IMR-90 (cell line): ENCODE results near the gene GPR176. TPM values are rescaled to one million over a fixed set of nuclear protein-coding genes. Genes with fewer than 3 reads are reported as not detected.

ENCODE experiments used
- ATAC-seq: fragments of 200-7000 bp; cut with Tn5 transposase; 2 replicates; pipeline ENCODE4 v1.9.1; 2020; ENCODE audit warnings: low read depth, mild to moderate bottlenecking, moderate library complexity
- BruUV-seq: library from RNA; stranded (reverse); fragments of 400-500 nt; replicated peaks from 2 replicates; lab custom pipeline; 2021; lab: Mats Ljungman, UMichigan
- CTCF ChIA-PET: fragments of 300-600 bp; formaldehyde crosslinking; extraction: SDS; loops from one replicate; lab custom pipeline; 2021; ENCODE audit warnings: antibody characterized with exemption; lab: Yijun Ruan, JAX
- POLR2A ChIA-PET: fragments of 300-600 bp; sonication (Branson Sonifier 250); formaldehyde crosslinking; loops from one replicate; lab custom pipeline; 2022; ENCODE audit warnings: antibody characterized with exemption; ENCODE audit not compliant: unreplicated experiment; lab: Charles Lee
- DNase-seq: peaks from one replicate; pipeline ENCODE4 v3.0.0; 2013
- H2AFZ ChIP-seq: replicated peaks from 2 replicates; pipeline ENCODE3; 2013; ENCODE audit warnings: low read length, mild to moderate bottlenecking; ENCODE audit not compliant: poor library complexity
- H2AK5ac ChIP-seq: 2 replicates; pipeline ENCODE4 v1.6.1; 2013; ENCODE audit warnings: low read depth, low read length, inconsistent platforms
- H2AK9ac ChIP-seq: replicated peaks from 2 replicates; pipeline ENCODE3; 2013; ENCODE audit warnings: mild to moderate bottlenecking, low read depth, low read length, moderate library complexity; ENCODE audit not compliant: poor library complexity
- H2BK120ac ChIP-seq: 2 replicates; pipeline ENCODE4 v1.6.1; 2013; ENCODE audit warnings: low read depth, low read length, inconsistent platforms
- H2BK15ac ChIP-seq: 3 replicates; pipeline ENCODE4 v1.6.1; 2013; ENCODE audit warnings: low read depth, low read length, inconsistent platforms
- H2BK20ac ChIP-seq: 2 replicates; pipeline ENCODE4 v1.6.1; 2013; ENCODE audit warnings: low read depth, mild to moderate bottlenecking, inconsistent platforms, low read length, moderate library complexity
- H2BK5ac ChIP-seq: 2 replicates; pipeline ENCODE4 v1.6.1; 2013; ENCODE audit warnings: mild to moderate bottlenecking, low read depth, low read length, inconsistent platforms; ENCODE audit not compliant: poor library complexity, severe bottlenecking
- H3K14ac ChIP-seq: replicated peaks from 2 replicates; pipeline ENCODE4 v1.6.1; 2013; ENCODE audit warnings: low read depth, low read length, inconsistent platforms
- H3K18ac ChIP-seq: 2 replicates; pipeline ENCODE4 v1.6.1; 2013; ENCODE audit warnings: low read depth, low read length, control low read depth
- H3K23ac ChIP-seq: 2 replicates; pipeline ENCODE4 v1.6.1; 2013; ENCODE audit warnings: low read depth, low read length, inconsistent platforms
- H3K27ac ChIP-seq: 2 replicates; pipeline ENCODE4 v1.5.1; 2013; ENCODE audit warnings: mild to moderate bottlenecking, control low read depth, low read length; ENCODE audit not compliant: insufficient read depth
- H3K27me3 ChIP-seq: 2 replicates; pipeline ENCODE4 v1.6.1; 2013; ENCODE audit warnings: low read length; ENCODE audit not compliant: control insufficient read depth, insufficient read depth
- H3K36me3 ChIP-seq: 2 replicates; pipeline ENCODE4 v1.6.1; 2013; ENCODE audit warnings: low read length, mixed read lengths; ENCODE audit not compliant: control insufficient read depth, insufficient read depth
- H3K4ac ChIP-seq: 2 replicates; pipeline ENCODE4 v1.6.1; 2013; ENCODE audit warnings: low read depth, low read length, inconsistent platforms
- H3K4me1 ChIP-seq: 2 replicates; pipeline ENCODE4 v1.6.1; 2013; ENCODE audit warnings: low read length, mixed read lengths; ENCODE audit not compliant: control insufficient read depth, insufficient read depth
- H3K4me2 ChIP-seq: 2 replicates; pipeline ENCODE4 v1.6.1; 2013; ENCODE audit warnings: low read depth, mild to moderate bottlenecking, control low read depth, low read length, moderate library complexity
- H3K4me3 ChIP-seq: 2 replicates; pipeline ENCODE4 v1.5.1; 2013; ENCODE audit warnings: low read depth, mild to moderate bottlenecking, control low read depth, low read length, moderate library complexity; ENCODE audit not compliant: insufficient read depth
- H3K56ac ChIP-seq: 2 replicates; pipeline ENCODE4 v1.6.1; 2013; ENCODE audit warnings: low read length, inconsistent platforms; ENCODE audit not compliant: insufficient read depth; ENCODE audit errors: extremely low read depth
- H3K79me1 ChIP-seq, 2 experiments: 2 replicates each; pipeline ENCODE4 v1.6.1; 2013; ENCODE audit warnings: low read length in 2 of 2, inconsistent platforms in 1 of 2, low read depth in 1 of 2
- H3K9ac ChIP-seq: 2 replicates; pipeline ENCODE4 v1.6.1; 2013; ENCODE audit warnings: low read depth, low read length, control low read depth
- H3K9me1 ChIP-seq: 2 replicates; pipeline ENCODE4 v1.6.1; 2013; ENCODE audit warnings: low read length, inconsistent platforms; ENCODE audit not compliant: insufficient read depth
- H3K9me3 ChIP-seq: 2 replicates; pipeline ENCODE4 v1.6.1; 2013; ENCODE audit warnings: low read length; ENCODE audit not compliant: control insufficient read depth, insufficient read depth
- H4K20me1 ChIP-seq: 2 replicates; pipeline ENCODE4 v1.6.1; 2013; ENCODE audit warnings: low read length, inconsistent platforms; ENCODE audit not compliant: insufficient read depth
- H4K5ac ChIP-seq: 2 replicates; pipeline ENCODE4 v1.6.1; 2013; ENCODE audit warnings: mild to moderate bottlenecking, low read depth, low read length, control low read depth
- H4K8ac ChIP-seq, 2 experiments: 2 replicates each; pipeline ENCODE4 v1.6.1; 2013; ENCODE audit warnings: low read depth in 2 of 2, low read length in 2 of 2, control low read depth in 1 of 2, inconsistent platforms in 1 of 2
- H4K91ac ChIP-seq: 2 replicates; pipeline ENCODE4 v1.6.1; 2013; ENCODE audit warnings: low read depth, low read length, inconsistent platforms; ENCODE audit not compliant: insufficient read depth
- CEBPB ChIP-seq: IDR thresholded peaks from 2 replicates; pipeline ENCODE4 v1.6.1; 2012; ENCODE audit warnings: low read depth, low read length, improper control_type of control experiment
- CHD1 ChIP-seq: IDR thresholded peaks from 2 replicates; pipeline ENCODE4 v1.6.1; 2012; ENCODE audit warnings: low read depth, low read length, improper control_type of control experiment
- FOS ChIP-seq: fragments of 150-350 bp; IDR thresholded peaks from 2 replicates; pipeline ENCODE4 v1.6.1; 2016; ENCODE audit warnings: low read depth, low read length
- MAFK ChIP-seq: IDR thresholded peaks from 2 replicates; pipeline ENCODE4 v1.6.1; 2012; ENCODE audit warnings: low read depth, low read length, improper control_type of control experiment
- MAZ ChIP-seq: IDR thresholded peaks from 2 replicates; pipeline ENCODE4 v1.6.1; 2012; ENCODE audit warnings: low read depth, mild to moderate bottlenecking, low read length, improper control_type of control experiment, moderate library complexity, borderline replicate concordance
- MXI1 ChIP-seq: IDR thresholded peaks from 2 replicates; pipeline ENCODE4 v1.6.1; 2012; ENCODE audit warnings: low read depth, mild to moderate bottlenecking, low read length, moderate library complexity, borderline replicate concordance
- NFE2L2 ChIP-seq: fragments of 150-350 bp; IDR thresholded peaks from 2 replicates; pipeline ENCODE4 v1.6.1; 2016; ENCODE audit warnings: low read depth, mild to moderate bottlenecking, low read length
- POLR2A ChIP-seq: IDR thresholded peaks from 2 replicates; pipeline ENCODE4 v1.6.1; 2012; ENCODE audit warnings: mild to moderate bottlenecking, low read depth, low read length
- RAD21 ChIP-seq: IDR thresholded peaks from 2 replicates; pipeline ENCODE4 v1.6.1; 2012; ENCODE audit warnings: low read length, improper control_type of control experiment
- RCOR1 ChIP-seq: IDR thresholded peaks from 2 replicates; pipeline ENCODE4 v1.6.1; 2012; ENCODE audit warnings: mild to moderate bottlenecking, low read length, improper control_type of control experiment; ENCODE audit not compliant: insufficient replicate concordance
- RFX5 ChIP-seq: IDR thresholded peaks from 2 replicates; pipeline ENCODE4 v1.8.0; 2012; ENCODE audit warnings: low read depth, mild to moderate bottlenecking, low read length, moderate library complexity
- SMC3 ChIP-seq: fragments of 150-350 bp; IDR thresholded peaks from 2 replicates; pipeline ENCODE4 v1.6.1; 2016; ENCODE audit warnings: low read depth, mild to moderate bottlenecking, antibody characterized with exemption, low read length, moderate library complexity
- WGBS, 2 experiments: methylation state at CpG; one replicate each; pipeline versions ENCODE4 v1.1.5 to v1.1.7; 2013; ENCODE audit warnings: missing lambda C conversion rate in 2 of 2; ENCODE audit not compliant: insufficient read length in 1 of 2; ENCODE audit errors: extremely low coverage in 2 of 2; 5-methylcytosine and 5-hydroxymethylcytosine counted together
- dilution Hi-C: fragments of 300-500 bp; cut with HindIII; formaldehyde crosslinking; loops from one replicate; pipeline ENCODE4 v1.14.3; 2018; ENCODE audit warnings: low sequenced_read_pairs; ENCODE audit not compliant: unreplicated experiment
- in situ Hi-C: fragments of 300-500 bp; cut with MboI; formaldehyde crosslinking; loops from 3 replicates; pipeline ENCODE4 v1.14.3; 2019; ENCODE audit warnings: low sequenced_read_pairs, inconsistent platforms, mixed read lengths
- intact Hi-C: fragments of 100-400 bp; cut with micrococcal nuclease; formaldehyde crosslinking; loops from 2 replicates; pipeline ENCODE4 v1.10.0; 2022
- polyA plus RNA-seq, 3 experiments: library from polyadenylated mRNA; depleted of rRNA; stranded (reverse); fragments of >200 nt; gene quantifications; 2 replicates each; pipeline ENCODE4 v1.2.3, GENCODE V29; 2012; ENCODE audit warnings: low replicate concordance in 1 of 3
- total RNA-seq: library from RNA; depleted of rRNA; stranded (reverse); fragments of >200 nt; gene quantifications from 2 replicates; pipeline ENCODE4 v1.2.3, GENCODE V29; 2012
- TF ChIP-seq, protein P1 (sequence below): conservative IDR thresholded peaks from 2 replicates; pipeline ENCODE4 v1.5.1; 2012; ENCODE audit warnings: mild to moderate bottlenecking, low read depth, low read length, improper control_type of control experiment
- TF ChIP-seq, protein P2 (sequence below): fragments of 150-350 bp; IDR thresholded peaks from 2 replicates; pipeline ENCODE4 v1.6.1; 2017; ENCODE audit warnings: mild to moderate bottlenecking, antibody characterized with exemption, low read length, low read depth
- TF ChIP-seq, protein P3 (sequence below): fragments of 150-350 bp; IDR thresholded peaks from 2 replicates; pipeline ENCODE4 v1.6.1; 2016; ENCODE audit warnings: low read depth, mild to moderate bottlenecking, low read length, moderate library complexity, borderline replicate concordance

GPR176 gene
- total and polyA plus RNA-seq, 2 of the 4 experiments (the other 2 are of a cell fraction), result 114 to 246 TPM

DNA sequence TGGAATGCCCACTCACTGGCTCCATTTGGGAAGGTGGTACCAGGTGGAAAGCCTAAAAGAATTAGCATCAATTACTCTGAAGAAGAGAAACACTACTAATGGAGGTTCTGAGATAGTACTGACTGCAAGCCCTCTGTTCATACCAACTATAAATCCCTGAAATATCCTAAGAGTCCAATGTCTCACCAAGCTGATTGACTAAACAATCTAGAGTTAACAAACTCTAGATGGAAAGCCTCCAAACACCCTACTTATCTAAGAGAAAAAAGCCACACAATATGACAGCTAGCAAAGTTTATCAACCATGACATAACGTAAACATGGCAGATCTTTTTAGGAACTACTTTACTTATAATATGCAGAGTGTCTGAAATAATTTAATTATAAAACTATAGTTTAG is 59.2 kb downstream of the GPR176 start:
- Histone ChIP-seq H3K23ac (no peak overlapping the region), H3K4me2 (peak overlapping the region; percentile 43; the same call in 1 of the 2 replicates), H2BK20ac (no peak overlapping the region), H2BK5ac (peak overlapping the region; percentile 21), H4K5ac (peak overlapping the region; percentile 47; the same call in 1 of the 2 replicates), H2BK120ac (no peak overlapping the region), H3K4me1 (peaks cover 10% of the 10 kb centered on the region), H2AFZ (no peak overlapping the region), H3K9me1 (peaks cover 7% of the 10 kb centered on the region), H3K18ac (peak overlapping the region; percentile 13; the same call in 1 of the 2 replicates), H3K9ac (no peak overlapping the region), H3K27ac (peak overlapping the region; percentile 39; the same call in 1 of the 2 replicates), H3K14ac (no peak overlapping the region), H2AK9ac (no peak overlapping the region), H2BK15ac (no peak overlapping the region), H3K36me3 (0 out of 2 replicates have a peak, but pooled peaks cover 1% of the 10 kb centered on the region), H4K91ac (no peak overlapping the region), H3K9me3 (no peaks in the 10 kb centered on the region), H3K56ac (no peak overlapping the region), H3K79me1 (peaks cover 21 to 71% of the 10 kb centered on the region in 2 experiments), H3K4ac (no peak overlapping the region), H4K8ac (no peak overlapping the region), H3K4me3 (no peak overlapping the region), H3K27me3 (no peaks in the 10 kb centered on the region), H2AK5ac (no peak overlapping the region), H4K20me1 (peaks cover 62% of the 10 kb centered on the region; the same call in 1 of the 2 replicates)
- CTCF ChIA-PET, result interaction anchor here (0.5 to 1.1 kb wide), 2 partner anchors 15 to 16 kb away, joined by 3 to 5 read pairs; no protein-coding TSS in a partner anchor
- no CpG with 5 or more reads among the region's 1 CpG for WGBS, 2 experiments
- POLR2A ChIA-PET, result no interaction called here
- intact Hi-C loops (no loop called here), dilution Hi-C loops (no loop called here), in situ Hi-C loops (no loop called here)
- no TSS peak for BruUV-seq
- no peak for DNase-seq
- no peak for TF ChIP-seq RCOR1
- TF ChIP-seq RAD21, result no peak
- no peak for TF ChIP-seq CHD1
- TF ChIP-seq MAZ, result no peak
- TF ChIP-seq CEBPB, result no peak
- TF ChIP-seq FOS, result no peak
- no peak for TF ChIP-seq POLR2A
- TF ChIP-seq SMC3, result no peak
- TF ChIP-seq, protein P1, sequence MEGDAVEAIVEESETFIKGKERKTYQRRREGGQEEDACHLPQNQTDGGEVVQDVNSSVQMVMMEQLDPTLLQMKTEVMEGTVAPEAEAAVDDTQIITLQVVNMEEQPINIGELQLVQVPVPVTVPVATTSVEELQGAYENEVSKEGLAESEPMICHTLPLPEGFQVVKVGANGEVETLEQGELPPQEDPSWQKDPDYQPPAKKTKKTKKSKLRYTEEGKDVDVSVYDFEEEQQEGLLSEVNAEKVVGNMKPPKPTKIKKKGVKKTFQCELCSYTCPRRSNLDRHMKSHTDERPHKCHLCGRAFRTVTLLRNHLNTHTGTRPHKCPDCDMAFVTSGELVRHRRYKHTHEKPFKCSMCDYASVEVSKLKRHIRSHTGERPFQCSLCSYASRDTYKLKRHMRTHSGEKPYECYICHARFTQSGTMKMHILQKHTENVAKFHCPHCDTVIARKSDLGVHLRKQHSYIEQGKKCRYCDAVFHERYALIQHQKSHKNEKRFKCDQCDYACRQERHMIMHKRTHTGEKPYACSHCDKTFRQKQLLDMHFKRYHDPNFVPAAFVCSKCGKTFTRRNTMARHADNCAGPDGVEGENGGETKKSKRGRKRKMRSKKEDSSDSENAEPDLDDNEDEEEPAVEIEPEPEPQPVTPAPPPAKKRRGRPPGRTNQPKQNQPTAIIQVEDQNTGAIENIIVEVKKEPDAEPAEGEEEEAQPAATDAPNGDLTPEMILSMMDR, result no peak
- TF ChIP-seq, protein P2, sequence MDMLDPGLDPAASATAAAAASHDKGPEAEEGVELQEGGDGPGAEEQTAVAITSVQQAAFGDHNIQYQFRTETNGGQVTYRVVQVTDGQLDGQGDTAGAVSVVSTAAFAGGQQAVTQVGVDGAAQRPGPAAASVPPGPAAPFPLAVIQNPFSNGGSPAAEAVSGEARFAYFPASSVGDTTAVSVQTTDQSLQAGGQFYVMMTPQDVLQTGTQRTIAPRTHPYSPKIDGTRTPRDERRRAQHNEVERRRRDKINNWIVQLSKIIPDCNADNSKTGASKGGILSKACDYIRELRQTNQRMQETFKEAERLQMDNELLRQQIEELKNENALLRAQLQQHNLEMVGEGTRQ, result no peak
- TF ChIP-seq MXI1, result no peak
- TF ChIP-seq, protein P3, sequence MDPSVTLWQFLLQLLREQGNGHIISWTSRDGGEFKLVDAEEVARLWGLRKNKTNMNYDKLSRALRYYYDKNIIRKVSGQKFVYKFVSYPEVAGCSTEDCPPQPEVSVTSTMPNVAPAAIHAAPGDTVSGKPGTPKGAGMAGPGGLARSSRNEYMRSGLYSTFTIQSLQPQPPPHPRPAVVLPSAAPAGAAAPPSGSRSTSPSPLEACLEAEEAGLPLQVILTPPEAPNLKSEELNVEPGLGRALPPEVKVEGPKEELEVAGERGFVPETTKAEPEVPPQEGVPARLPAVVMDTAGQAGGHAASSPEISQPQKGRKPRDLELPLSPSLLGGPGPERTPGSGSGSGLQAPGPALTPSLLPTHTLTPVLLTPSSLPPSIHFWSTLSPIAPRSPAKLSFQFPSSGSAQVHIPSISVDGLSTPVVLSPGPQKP, result no peak
- no peak for TF ChIP-seq NFE2L2
- no peak for TF ChIP-seq MAFK
- TF ChIP-seq RFX5, result no peak
- ATAC-seq, result peak; percentile 48
